ENCODE data around the gene SCFD2.

Gene SCFD2

DNA sequence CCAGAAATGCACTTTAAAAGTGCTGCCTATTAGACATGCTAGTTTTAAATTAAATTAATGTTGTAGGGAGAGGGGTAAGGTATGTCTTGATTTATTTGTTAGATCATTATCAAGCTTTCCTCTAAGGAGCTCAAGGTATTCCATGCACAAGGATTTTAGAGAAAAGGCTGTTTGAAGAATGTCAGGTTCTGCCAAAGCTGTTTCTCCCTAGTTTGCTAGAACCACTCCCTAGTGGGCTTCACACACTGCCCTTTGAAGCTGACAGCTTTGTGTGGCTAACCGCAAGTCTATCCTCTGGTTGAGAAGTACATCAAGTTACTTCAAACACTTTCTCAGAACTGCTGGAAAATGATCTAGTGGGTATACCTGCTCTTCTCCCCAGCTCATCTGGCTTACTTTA is 471.4 kb downstream of the SCFD2 start:
- peaks cover 32% of the 10 kb centered on the region for H3K9me3 Mint-ChIP-seq
- TF ChIP-seq, protein P1, sequence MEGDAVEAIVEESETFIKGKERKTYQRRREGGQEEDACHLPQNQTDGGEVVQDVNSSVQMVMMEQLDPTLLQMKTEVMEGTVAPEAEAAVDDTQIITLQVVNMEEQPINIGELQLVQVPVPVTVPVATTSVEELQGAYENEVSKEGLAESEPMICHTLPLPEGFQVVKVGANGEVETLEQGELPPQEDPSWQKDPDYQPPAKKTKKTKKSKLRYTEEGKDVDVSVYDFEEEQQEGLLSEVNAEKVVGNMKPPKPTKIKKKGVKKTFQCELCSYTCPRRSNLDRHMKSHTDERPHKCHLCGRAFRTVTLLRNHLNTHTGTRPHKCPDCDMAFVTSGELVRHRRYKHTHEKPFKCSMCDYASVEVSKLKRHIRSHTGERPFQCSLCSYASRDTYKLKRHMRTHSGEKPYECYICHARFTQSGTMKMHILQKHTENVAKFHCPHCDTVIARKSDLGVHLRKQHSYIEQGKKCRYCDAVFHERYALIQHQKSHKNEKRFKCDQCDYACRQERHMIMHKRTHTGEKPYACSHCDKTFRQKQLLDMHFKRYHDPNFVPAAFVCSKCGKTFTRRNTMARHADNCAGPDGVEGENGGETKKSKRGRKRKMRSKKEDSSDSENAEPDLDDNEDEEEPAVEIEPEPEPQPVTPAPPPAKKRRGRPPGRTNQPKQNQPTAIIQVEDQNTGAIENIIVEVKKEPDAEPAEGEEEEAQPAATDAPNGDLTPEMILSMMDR (IDR thresholded peaks at IDR 0.05): no peak
- no peak overlapping the region for H3K27ac Mint-ChIP-seq
- DNase-seq: no peak
- no peaks in the 10 kb centered on the region for H3K27me3 Mint-ChIP-seq (ENCODE audit: low read depth, poor library complexity)
- H3K36me3 Mint-ChIP-seq (ENCODE audit: low read depth): peaks cover 17% of the 10 kb centered on the region
- no peak overlapping the region for H3K4me3 Mint-ChIP-seq
- peaks cover 37% of the 10 kb centered on the region for H3K4me1 Mint-ChIP-seq

- H3K27ac Mint-ChIP-seq: no peak overlapping the region
- no peak for DNase-seq
These were observed 473.0 kb downstream of the SCFD2 start for GRCh38 chr4:52892880-52893279.

DNA sequence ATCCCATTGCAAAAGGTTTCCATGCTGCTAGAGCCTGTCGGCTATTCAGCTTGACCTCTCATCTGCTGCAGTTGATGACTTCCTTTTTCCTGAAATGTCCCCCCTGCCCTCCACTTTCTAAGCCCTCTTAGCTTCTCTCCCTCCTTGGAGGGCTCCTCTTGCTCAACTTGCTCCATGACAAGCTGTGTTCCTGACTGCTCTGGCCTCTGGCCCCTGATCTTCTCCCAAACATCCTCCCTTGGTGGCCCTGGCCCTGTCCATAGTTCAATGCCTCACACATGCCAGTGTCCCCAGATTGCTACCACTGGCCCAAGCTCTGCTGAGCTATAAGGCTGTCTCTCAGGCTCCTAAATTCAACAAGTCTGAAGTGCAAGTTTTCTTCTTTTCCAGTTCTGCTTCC is 474.1 kb downstream of the SCFD2 start:
- peaks cover 17% of the 10 kb centered on the region for H3K9me3 Mint-ChIP-seq
- TF ChIP-seq, protein P1 (IDR thresholded peaks at IDR 0.05): no peak
- peaks cover 13% of the 10 kb centered on the region for H3K36me3 Mint-ChIP-seq (ENCODE audit: low read depth)
- no peak overlapping the region for H3K27ac Mint-ChIP-seq
- peaks cover 37% of the 10 kb centered on the region for H3K4me1 Mint-ChIP-seq
- no peak overlapping the region for H3K4me3 Mint-ChIP-seq
- no peak for DNase-seq
- H3K27me3 Mint-ChIP-seq (ENCODE audit: low read depth, poor library complexity): no peaks in the 10 kb centered on the region

More at GRCh38 chr4:52892880-52893279, 473.0 kb downstream of the SCFD2 start:
- H3K36me3 Mint-ChIP-seq (ENCODE audit: low read depth): peaks cover 12% of the 10 kb centered on the region
- peaks cover 25% of the 10 kb centered on the region for H3K9me3 Mint-ChIP-seq
- TF ChIP-seq, protein P1 (IDR thresholded peaks at IDR 0.05): no peak
- H3K4me3 Mint-ChIP-seq: no peak overlapping the region
- H3K27me3 Mint-ChIP-seq (ENCODE audit: low read depth, poor library complexity): no peaks in the 10 kb centered on the region
- peaks cover 37% of the 10 kb centered on the region for H3K4me1 Mint-ChIP-seq

- H3K9me3 Mint-ChIP-seq: peaks cover 11% of the 10 kb centered on the region
These were observed 475.4 kb downstream of the SCFD2 start for GRCh38 chr4:52890521-52890791.

GRCh38 chr4:52889778-52890520 is 475.9 kb downstream of the SCFD2 start:
- DNase-seq: no peak
- Mint-ChIP-seq H3K4me1 (peaks cover 46% of the 10 kb centered on the region), H3K27ac (no peak overlapping the region), H3K9me3 (peaks cover 11% of the 10 kb centered on the region), H3K27me3 (ENCODE audit: low read depth, poor library complexity) (no peaks in the 10 kb centered on the region), H3K4me3 (no peak overlapping the region), H3K36me3 (ENCODE audit: low read depth) (peaks cover 13% of the 10 kb centered on the region)
- TF ChIP-seq, protein P1 (IDR thresholded peaks at IDR 0.05): no peak

More at GRCh38 chr4:52890521-52890791, 475.4 kb downstream of the SCFD2 start:
- no peak overlapping the region for H3K27ac Mint-ChIP-seq
- no peak for DNase-seq
- H3K4me1 Mint-ChIP-seq: peaks cover 41% of the 10 kb centered on the region
- TF ChIP-seq, protein P1 (IDR thresholded peaks at IDR 0.05): no peak
- peaks cover 13% of the 10 kb centered on the region for H3K36me3 Mint-ChIP-seq (ENCODE audit: low read depth)
- no peaks in the 10 kb centered on the region for H3K27me3 Mint-ChIP-seq (ENCODE audit: low read depth, poor library complexity)
- H3K4me3 Mint-ChIP-seq: no peak overlapping the region

GRCh38 chr4:52889354-52889753 is 476.5 kb downstream of the SCFD2 start:
- no peak for DNase-seq
- Mint-ChIP-seq H3K27ac (no peak overlapping the region), H3K4me1 (peaks cover 46% of the 10 kb centered on the region), H3K27me3 (ENCODE audit: low read depth, poor library complexity) (no peaks in the 10 kb centered on the region), H3K4me3 (no peak overlapping the region), H3K9me3 (peaks cover 11% of the 10 kb centered on the region), H3K36me3 (ENCODE audit: low read depth) (peaks cover 13% of the 10 kb centered on the region)
- TF ChIP-seq, protein P1 (IDR thresholded peaks at IDR 0.05): no peak

Measured in nephron progenitor cell (in vitro differentiated cells).